Inferior parietal cortex (tissue), 1 donor: Measurements from ENCODE around the gene PZP.

Experiments
- DNase-seq: peaks from one replicate; pipeline ENCODE4 v3.0.0-alpha.2; 2016; ENCODE audit errors: extremely low spot score

PZP gene

GRCh38 chr12:9104087-9104486 lies 104.1 kb downstream of the PZP start:
- no peak for DNase-seq

GRCh38 chr12:9103050-9103849 lies 104.9 kb downstream of the PZP start:
- no peak for DNase-seq

- no peak for DNase-seq
These were observed 107.0 kb downstream of the PZP start for GRCh38 chr12:9101018-9101687.

DNA sequence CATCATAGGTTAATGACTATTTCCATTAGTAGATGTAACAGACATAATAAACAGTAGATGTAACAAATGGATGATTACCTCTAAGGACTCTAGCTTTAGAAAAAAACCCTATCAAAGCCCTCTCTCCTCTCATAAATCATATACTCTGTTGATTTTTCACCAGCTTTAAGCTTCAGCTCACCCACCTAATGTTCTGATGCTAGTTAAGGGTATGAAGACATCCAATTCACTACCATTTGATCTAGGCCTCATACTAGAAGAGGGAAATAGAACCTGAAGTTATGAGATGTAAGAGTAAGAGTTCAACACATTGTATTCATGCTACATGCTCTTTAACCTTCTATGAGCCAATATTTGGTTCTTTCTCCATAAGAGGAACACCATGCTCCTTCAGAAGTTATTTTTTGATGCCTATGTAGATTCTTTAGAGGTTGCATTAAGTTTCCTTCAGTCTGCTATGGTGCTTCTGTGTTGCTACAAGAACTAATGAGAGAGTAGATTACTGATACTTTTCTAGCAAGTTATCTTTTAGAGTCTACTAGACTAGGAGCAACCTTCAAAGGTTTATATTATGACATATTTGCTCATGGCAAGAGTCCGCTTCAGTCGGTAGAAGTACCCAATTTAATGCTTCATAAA lies 108.5 kb downstream of the PZP start:
- DNase-seq = no peak
